ENCODE results near the gene IL21R.
A peak's percentile ranks its signal among the peaks of the same experiment; 100 is the strongest.

The IL21R gene

DNA sequence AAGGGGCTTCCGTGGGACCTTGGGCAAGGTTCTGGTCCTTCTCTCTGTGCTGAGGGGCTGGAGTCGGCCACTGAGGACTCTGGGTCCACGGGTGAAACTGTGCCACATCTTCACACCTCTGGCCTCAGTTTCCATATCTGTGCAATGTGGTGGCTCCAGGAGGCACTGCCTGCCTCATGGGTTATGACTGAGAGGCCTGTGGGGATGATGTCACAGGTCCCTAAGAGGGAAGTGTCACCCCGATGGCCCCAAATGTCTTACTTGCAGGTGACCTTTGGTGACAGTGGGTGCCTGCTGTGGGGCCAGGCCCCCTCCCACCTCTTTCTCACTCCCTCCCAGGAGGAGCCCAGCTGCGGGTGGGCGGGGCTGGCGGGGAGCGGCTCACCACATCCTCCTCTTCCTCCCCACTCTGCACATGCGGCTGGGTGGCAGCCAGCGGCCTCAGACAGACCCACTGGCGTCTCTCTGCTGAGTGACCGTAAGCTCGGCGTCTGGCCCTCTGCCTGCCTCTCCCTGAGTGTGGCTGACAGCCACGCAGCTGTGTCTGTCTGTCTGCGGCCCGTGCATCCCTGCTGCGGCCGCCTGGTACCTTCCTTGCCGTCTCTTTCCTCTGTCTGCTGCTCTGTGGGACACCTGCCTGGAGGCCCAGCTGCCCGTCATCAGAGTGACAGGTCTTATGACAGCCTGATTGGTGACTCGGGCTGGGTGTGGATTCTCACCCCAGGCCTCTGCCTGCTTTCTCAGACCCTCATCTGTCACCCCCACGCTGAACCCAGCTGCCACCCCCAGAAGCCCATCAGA, at the start of gene IL21R:
TSS of gene IL21R (plus strand) at position 407 of the 801 bp plus-strand sequence. CDS start 27,898 bp downstream, outside the sequence.
- DNase-seq (ENCODE audit: low read depth in 3 of 3): peak in 2 of 3 donors; percentile 81 to 85

DNA sequence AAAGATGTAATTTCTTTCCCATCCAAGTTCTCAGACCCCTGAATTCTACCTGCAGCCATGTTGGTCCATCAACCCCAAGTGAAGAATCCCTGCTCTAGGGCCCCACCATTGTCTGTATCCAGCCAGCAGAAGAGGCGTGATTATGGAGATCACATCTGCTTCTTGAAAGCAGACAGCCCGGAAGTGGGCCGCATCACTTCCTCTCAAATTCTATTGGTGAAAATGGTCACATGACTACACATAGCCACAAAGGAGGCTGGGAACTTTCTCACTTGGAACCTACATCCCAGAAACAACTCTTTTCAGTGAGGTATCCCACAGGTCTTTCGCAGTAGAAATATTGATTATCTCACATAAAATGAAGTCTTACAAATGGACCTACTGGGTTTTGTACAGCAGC, 48.1 kb upstream of the IL21R start:
- DNase-seq (ENCODE audit: low read depth in 3 of 3): no peak

DNA sequence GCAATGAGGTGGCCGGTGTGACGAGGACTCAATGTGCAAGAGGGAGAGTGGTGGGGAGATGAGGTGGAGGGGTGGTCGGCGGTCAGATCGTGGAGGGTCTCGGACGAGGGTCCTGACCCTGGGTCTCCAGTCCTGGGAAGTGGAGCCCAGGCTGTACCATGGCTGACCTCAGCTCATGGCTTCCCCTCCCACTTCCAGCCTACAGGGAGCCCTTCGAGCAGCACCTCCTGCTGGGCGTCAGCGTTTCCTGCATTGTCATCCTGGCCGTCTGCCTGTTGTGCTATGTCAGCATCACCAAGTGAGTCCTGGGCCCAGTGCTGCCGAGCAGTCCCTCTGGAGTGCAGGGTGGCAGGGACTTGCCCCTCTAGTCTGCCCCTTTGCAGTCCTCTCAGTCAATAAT, 46.4 kb upstream of the IL21R start:
- no peak for DNase-seq (ENCODE audit: low read depth in 3 of 3)

DNA sequence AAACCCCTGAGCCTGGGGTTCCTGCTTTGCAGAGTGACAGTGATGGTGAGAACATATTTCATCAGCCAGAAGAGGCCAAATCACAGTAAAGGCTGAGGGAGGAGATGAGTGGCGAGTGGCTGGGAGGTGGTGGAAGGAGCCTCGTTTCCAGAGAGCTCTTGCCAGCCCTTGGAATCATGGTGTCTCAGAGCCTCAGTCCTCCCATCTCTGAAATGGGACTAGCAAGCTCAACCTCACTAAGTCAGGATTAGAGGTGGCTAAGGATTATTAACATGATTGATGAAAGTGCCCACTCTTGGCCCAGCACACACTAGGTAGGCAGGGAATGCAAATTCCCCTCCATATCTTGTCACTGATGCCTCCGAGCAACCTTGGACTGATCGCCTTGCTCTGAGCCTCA, 45.2 kb upstream of the IL21R start:
- DNase-seq (ENCODE audit: low read depth in 3 of 3): no peak

DNA sequence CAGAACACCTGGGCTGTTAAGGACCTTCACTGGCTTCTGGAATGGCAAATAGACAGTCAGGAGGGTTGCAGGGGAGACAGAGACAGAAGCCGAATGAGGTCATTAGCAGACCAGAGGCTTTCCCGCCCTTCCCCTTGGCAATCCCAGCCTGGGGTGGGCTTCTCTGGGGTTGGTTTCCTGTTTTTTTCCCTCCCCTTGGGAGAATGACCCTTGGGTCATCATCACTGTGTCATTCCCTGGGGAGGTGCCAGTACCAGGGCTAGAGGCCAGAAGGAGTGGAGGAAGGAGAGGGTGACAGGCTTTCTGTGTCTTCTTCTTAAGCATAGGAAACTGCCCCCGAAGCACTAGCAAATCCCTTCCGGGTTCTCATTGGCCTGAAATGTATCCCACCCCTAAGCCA, 42.9 kb upstream of the IL21R start:
- no peak for DNase-seq (ENCODE audit: low read depth in 3 of 3)

DNA sequence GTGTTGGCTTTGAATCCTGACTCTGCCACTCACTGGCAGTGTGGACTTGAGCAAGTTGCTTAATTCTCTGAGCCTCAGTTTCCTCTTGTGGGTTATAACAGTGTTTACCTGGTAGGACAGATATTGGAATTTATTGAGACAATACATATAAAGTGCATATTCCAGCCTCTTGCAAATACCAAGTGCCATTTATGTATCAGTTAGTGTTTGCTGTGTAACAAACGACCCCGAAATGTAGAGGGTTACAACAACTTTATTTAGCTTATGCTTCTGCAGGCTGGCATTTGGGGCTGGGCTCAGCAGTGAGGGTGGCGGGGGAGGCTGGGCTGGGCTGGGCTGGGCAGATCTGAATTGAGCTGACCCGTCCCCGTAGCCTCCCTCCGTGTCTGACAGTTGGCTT, 42.4 kb upstream of the IL21R start:
- no peak for DNase-seq (ENCODE audit: low read depth in 3 of 3)

DNA sequence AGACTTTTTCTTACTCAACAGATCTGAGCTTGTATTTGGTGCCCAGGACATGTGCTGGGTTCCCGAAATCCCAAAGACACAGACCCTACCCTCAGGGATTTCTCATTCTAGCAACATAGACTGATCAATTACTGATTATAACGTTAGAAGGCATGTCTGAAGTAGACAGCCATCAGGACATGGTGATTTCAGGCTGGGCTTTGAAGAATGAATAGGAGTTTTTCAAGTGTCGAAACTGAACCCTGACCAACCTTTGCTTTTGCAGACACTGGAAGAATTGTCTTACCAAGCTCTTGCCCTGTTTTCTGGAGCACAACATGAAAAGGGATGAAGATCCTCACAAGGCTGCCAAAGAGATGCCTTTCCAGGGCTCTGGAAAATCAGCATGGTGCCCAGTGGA, 40.0 kb upstream of the IL21R start:
- DNase-seq (ENCODE audit: low read depth in 3 of 3): no peak

DNA sequence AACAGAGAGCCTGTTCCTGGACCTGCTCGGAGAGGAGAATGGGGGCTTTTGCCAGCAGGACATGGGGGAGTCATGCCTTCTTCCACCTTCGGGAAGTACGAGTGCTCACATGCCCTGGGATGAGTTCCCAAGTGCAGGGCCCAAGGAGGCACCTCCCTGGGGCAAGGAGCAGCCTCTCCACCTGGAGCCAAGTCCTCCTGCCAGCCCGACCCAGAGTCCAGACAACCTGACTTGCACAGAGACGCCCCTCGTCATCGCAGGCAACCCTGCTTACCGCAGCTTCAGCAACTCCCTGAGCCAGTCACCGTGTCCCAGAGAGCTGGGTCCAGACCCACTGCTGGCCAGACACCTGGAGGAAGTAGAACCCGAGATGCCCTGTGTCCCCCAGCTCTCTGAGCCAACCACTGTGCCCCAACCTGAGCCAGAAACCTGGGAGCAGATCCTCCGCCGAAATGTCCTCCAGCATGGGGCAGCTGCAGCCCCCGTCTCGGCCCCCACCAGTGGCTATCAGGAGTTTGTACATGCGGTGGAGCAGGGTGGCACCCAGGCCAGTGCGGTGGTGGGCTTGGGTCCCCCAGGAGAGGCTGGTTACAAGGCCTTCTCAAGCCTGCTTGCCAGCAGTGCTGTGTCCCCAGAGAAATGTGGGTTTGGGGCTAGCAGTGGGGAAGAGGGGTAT, 39.3 kb upstream of the IL21R start:
- no peak for DNase-seq (ENCODE audit: low read depth in 3 of 3)

DNA sequence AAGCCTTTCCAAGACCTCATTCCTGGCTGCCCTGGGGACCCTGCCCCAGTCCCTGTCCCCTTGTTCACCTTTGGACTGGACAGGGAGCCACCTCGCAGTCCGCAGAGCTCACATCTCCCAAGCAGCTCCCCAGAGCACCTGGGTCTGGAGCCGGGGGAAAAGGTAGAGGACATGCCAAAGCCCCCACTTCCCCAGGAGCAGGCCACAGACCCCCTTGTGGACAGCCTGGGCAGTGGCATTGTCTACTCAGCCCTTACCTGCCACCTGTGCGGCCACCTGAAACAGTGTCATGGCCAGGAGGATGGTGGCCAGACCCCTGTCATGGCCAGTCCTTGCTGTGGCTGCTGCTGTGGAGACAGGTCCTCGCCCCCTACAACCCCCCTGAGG, 38.7 kb upstream of the IL21R start:
- no peak for DNase-seq (ENCODE audit: low read depth in 3 of 3)

DNA sequence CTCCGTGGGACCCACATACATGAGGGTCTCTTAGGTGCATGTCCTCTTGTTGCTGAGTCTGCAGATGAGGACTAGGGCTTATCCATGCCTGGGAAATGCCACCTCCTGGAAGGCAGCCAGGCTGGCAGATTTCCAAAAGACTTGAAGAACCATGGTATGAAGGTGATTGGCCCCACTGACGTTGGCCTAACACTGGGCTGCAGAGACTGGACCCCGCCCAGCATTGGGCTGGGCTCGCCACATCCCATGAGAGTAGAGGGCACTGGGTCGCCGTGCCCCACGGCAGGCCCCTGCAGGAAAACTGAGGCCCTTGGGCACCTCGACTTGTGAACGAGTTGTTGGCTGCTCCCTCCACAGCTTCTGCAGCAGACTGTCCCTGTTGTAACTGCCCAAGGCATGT, 38.2 kb upstream of the IL21R start:
- no peak for DNase-seq (ENCODE audit: low read depth in 3 of 3)

DNA sequence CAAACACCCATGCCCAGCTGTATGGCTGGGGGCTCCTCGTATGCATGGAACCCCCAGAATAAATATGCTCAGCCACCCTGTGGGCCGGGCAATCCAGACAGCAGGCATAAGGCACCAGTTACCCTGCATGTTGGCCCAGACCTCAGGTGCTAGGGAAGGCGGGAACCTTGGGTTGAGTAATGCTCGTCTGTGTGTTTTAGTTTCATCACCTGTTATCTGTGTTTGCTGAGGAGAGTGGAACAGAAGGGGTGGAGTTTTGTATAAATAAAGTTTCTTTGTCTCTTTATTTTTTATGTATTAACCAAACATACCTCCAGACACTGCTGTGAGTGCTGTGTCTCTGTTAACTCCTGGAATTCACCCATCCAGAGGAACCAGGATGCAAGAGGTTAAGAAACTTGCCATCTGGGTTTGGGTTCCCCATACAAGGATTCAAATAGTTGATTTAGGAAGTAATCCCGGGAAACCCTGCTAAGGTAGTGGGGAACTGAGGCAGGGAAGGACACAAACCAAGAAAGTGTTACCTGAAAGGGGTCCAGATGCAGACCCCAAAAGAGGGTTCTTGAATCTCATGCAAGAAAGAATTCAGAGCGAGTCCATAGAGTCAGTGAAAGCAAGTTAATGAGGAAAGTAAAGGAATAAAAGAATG, 37.4 kb upstream of the IL21R start:
- DNase-seq (ENCODE audit: low read depth in 3 of 3): no peak

DNA sequence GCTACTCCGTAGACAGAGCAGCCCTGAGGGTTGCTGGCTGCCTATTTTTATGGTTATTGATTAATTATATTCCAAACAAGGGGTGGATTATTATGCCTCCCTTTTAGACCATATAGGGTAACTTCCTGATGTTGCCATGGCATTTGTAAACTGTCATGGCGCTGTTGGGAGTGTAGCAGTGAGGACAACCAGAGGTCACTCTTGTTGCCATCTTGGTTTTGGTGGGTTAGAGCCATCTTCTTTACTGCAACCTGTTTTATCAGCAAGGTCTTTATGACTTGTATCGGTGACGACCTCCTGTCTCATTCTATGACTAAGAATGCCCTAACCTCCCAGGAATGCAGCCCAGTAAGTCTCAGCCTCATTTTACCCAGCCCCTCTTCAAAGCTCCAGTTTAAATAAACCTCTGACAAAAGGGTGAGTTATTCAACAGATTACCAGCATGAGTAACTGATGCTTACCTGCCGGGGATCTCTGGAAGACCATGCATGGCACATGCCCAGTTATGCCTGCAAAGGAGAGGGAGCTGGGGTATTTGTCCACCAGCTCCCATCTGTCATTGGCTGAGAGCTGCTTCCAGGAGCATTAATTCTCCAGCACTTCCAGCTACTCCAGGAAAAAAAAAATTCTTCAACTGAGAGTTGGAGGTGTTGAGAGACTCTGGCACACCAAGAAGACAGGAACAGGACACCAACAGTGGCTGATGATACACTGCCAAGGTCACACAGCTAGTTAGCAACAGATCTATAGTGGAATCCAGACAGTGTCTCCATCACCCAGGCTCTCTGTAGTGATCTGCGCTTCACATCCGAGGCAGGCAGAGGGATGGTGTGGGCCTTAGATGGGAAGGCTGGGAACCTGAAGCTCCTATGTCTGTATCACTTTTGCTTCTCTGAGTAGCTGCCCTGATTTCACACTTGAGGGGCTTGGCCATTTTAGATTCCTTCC, 36.6 kb upstream of the IL21R start:
- no peak for DNase-seq (ENCODE audit: low read depth in 3 of 3)

DNA sequence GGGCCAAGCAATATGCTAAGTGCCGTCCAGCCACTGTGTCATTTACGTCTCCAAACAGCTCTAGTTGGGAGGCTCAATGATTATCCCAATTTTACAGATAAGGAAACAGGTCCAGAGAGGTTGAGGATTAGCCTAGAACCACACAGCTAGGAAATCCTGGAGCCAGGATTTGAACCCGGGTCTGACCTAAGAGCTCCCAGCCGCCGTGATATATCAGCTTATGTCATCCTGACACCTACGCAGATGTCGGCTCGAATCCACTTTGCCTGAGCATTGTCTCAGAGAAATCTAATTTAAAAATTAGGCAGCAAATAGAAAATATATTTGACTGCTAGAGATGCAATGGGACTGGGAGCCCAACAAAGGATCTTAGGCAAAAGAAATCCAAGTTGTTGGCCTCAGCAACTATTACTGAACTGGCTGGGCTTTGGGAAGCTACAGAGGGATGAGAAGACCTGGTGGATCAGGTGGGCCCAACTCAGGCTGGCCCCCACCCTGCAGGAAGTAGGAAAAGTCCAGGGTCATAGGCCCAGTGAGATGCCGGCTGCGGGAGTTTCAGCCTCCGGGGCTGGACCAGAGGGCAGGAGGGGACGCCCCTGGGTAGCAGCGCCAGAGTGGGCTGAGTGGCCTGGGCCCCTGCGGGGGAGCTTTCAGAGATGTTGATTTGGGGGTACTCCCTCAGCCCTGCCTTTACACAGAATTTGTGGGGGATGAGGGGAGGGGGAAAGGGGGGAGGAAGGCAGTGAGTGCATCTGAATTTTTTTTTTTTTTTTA, 35.1 kb upstream of the IL21R start:
- peak in 1 of 3 donors; percentile 41 for DNase-seq (ENCODE audit: low read depth in 3 of 3)

DNA sequence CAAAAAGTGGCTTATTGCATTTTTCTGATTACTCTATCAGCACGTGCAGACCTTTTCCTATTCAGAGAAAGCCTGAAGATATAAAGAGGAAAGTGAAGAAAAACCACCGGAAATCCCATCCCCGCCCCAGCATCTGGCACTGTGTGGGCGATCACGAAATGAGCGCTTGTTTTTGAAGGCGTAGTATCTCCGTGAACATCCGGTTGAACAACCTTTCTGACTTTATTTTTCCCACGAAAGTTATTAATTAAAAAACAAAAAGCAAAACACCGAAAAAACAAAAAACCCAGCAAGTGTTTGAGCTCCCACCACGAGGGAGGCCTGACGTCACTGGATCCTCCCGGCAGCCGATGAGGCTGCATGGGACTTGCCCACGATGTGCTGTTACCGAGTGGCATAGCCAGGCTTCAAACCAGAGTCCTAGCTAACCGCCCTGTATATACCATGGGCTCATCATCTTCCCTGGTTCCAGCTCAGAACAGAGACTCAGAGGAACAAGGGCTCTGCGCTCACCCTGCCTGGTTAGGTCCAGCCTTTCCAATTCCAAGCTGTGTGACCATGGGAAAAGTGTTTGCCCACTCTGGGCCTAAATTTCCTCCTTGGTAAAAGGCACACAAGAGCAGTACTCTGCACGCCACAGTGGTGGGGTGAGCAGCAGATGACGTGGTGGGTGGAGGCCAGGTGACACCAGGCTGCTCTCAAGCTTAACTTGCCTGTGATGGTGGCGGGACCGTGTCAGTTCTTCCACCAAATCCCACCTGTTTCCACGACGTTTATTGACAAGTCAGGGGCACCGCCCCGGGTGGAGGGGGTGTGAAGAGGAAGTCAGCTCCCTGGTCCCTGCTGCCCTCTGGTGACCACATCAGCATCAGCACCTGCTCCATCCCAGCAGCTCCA, 34.3 kb upstream of the IL21R start:
- peak; percentile 81 to 91 (median 83) for DNase-seq (ENCODE audit: low read depth in 3 of 3)

DNA sequence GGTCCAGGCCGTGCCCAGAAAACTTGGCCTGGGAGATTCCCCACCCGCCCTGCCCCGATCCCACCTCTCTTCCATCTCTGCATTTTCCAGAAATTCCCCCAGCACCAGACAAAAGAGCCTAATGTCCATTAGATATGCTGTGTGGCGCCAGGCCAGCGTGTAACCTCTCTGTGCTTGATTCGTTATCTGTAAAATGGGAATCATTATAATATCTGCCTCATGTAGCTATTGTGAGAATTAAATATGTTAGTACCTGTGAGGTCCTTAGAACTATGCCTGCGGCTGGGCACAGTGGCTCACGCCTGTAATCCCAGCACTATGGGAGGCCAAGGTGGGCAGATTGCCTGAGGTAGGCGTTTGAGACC, 33.6 kb upstream of the IL21R start:
- DNase-seq (ENCODE audit: low read depth in 3 of 3): no peak

DNA sequence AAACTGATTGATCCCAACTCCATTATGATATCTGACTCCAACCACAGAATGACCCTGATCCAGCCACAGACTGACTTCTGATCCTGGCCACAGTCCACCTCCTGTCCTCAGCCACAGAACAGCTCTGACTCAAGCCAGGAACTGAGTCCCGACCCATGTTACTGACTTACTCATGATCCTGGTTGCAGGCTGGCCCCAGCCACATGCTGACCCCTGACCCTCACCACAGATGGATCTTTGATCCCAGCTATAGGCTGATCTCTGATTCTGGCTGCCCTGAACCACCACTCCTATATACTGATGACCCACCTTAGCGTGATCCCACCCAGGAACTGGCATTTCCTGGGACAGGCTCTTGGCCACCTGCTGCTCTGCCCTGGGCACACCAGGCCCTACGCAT, 32.2 kb upstream of the IL21R start:
- no peak for DNase-seq (ENCODE audit: low read depth in 3 of 3)

DNA sequence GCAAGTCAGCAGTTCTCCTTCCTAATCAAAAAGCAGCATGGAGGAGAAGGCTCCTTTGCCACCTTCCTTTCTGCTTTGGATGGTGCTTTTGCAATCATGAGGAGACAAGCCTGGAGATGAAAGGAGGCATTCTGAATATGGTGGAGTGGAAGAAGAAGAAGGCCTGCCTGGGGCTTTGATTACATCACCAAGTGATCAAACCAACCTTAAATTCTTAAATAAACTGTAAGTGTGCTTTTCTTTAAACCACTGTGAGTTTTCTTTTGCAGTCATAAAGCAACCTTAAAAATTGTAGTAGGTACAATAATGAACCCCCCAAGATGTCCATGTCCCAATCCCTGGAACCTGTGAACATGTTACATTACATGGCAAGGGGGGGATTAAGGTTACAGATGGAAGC, 31.7 kb upstream of the IL21R start:
- no peak for DNase-seq (ENCODE audit: low read depth in 3 of 3)

DNA sequence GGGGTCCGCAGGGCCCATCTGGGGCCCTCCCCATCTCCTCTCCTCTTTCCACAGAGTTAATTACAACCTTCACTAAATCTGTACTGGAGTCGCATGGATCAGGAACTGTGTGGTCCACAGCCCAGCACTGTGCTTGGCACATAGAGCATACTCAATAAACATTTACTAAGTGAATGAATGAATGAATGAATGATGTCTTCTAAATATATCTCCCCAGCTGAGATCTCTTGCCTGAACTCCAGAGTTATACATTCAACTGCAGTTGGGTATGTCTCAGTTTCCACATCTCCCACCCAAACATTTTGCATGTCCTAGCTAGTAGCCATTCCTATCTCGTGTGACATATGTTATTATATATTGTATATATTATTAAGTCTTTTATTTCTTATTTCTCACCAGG, 28.7 kb upstream of the IL21R start:
- no peak for DNase-seq (ENCODE audit: low read depth in 3 of 3)

DNA sequence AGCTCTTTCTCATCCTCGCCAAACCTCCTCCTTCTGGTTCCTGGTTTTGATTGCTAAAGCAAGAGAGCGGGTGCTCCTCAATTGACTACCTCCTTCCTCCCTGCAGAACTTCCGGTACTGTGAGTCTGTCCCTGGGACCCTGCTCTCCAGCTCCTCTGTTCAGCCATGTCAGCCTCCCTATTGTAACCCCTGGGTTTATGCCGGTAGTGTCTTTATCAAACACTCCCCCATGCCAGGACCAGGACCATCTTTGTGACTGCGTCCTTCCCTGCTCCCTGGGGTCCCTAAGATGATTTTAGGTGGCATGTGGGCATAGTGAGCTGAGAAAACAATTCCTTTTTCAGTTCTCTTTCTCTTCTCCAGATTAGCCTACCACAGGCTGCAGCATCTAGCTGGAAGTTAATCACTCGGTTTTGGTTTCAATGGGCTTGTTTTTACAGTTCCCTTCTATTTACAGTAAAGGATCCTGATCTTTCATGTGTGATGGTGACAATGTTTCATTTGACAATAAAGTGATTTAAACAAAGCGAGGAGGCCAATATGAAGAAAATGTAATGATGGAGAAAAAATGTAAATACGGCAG, 27.7 kb upstream of the IL21R start:
- DNase-seq (ENCODE audit: low read depth in 3 of 3): no peak

All from stimulated activated CD4-positive, alpha-beta T cell treated with anti-CD3 and anti-CD28 coated beads, TNF-alpha, amount 100 ng/mL, for 48 hours (primary cell).